Measurements from ENCODE around the gene TRIO. TPM values are rescaled to one million over a fixed set of nuclear protein-coding genes. Genes with fewer than 3 reads are reported as not detected.

The TRIO gene
- total RNA-seq, 4 donors from 2014 or later, result 290 to 370 (median 346) TPM

DNA sequence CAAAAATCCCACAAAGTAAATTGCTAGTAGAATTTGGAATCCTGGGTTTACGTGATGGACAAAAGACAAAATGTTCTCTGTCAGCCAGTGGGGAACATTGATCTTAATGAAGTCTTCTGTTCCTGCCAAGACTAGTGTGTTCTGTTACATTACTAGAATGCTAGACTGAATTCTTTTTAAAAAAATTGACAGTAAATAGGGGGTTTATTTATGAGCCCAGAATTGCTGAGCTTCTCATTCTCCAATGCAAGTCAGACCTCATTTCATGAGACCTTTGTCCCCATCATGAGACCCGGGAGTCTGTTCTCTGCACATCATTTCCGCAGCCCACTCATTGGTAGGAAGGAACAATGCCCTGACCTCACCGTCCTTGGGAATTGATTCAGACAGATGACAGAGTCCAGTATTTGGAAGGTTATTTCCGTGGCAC, 264.6 kb downstream of the TRIO start:
- DNase-seq (ENCODE audit: low spot score in 2 of 2), result peak in 1 of 2 donors; percentile 66
- H3K27me3 ChIP-seq, result no peaks in the 10 kb centered on the region
- TF ChIP-seq, protein P1, sequence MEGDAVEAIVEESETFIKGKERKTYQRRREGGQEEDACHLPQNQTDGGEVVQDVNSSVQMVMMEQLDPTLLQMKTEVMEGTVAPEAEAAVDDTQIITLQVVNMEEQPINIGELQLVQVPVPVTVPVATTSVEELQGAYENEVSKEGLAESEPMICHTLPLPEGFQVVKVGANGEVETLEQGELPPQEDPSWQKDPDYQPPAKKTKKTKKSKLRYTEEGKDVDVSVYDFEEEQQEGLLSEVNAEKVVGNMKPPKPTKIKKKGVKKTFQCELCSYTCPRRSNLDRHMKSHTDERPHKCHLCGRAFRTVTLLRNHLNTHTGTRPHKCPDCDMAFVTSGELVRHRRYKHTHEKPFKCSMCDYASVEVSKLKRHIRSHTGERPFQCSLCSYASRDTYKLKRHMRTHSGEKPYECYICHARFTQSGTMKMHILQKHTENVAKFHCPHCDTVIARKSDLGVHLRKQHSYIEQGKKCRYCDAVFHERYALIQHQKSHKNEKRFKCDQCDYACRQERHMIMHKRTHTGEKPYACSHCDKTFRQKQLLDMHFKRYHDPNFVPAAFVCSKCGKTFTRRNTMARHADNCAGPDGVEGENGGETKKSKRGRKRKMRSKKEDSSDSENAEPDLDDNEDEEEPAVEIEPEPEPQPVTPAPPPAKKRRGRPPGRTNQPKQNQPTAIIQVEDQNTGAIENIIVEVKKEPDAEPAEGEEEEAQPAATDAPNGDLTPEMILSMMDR (IDR thresholded peaks at IDR 0.05), result no peak
- TF ChIP-seq POLR2A (IDR thresholded peaks at IDR 0.05) (no peak), EP300 (IDR thresholded peaks at IDR 0.05) (peak; percentile 48 to 72)
- 27 to 35% methylated on average over 5 of the region's 5 CpGs for WGBS, 2 donors
- no peaks in the 10 kb centered on the region for H3K9me3 ChIP-seq
- H3K36me3 ChIP-seq, result peaks cover 0 to 55% (median 0%) of the 10 kb centered on the region in 3 donors
- no peak overlapping the region for H3K4me3 ChIP-seq
- peaks cover 0 to 53% (median 8%) of the 10 kb centered on the region in 4 donors for H3K4me1 ChIP-seq
- H3K27ac ChIP-seq, result peak overlapping the region; percentile 65 to 90 (median 76)

DNA sequence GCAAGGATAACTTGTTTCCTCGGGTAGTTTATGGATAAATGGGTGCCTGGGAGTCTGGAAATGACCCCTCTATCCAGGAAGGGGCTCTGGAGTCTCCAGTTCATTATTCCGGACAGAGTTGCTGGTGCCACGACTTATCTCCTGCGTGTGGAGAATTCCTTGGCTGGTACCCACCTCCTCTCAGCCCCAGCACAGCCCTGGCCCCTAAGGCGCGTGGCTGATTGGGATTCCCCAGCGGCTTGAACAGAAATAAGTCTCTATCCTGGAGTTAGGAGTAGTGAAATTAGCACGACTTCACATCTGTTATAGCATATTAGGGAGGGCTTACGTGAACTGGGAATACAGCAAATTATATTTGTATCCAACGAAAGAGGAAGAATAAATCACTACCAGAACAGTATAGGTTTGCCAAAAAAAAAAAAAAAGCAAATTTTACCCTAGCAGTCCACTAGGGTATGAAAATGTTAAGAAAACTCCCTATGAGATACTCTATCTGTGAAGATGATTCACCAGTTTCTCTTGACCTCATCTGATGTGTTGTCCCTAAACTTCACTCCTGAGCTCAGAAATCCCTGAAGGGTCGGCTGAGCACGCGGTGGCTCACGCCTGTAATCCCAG, 265.9 kb downstream of the TRIO start:
- Histone ChIP-seq H3K4me1 (peaks cover 0 to 53% (median 8%) of the 10 kb centered on the region in 4 donors), H3K4me3 (no peak overlapping the region), H3K27me3 (no peaks in the 10 kb centered on the region), H3K36me3 (peaks cover 0 to 64% (median 0%) of the 10 kb centered on the region in 3 donors), H3K27ac (peak overlapping the region; percentile 22 to 90 (median 76)), H3K9me3 (no peaks in the 10 kb centered on the region)
- TF ChIP-seq, protein P1 (IDR thresholded peaks at IDR 0.05), result peak in 2 of 5 experiments; percentile 16 to 28
- no peak for TF ChIP-seq POLR2A (IDR thresholded peaks at IDR 0.05)
- 72 to 84% methylated on average over 14 of the region's 14 CpGs for WGBS, 2 donors
- no peak for DNase-seq (ENCODE audit: low spot score in 2 of 2)

DNA sequence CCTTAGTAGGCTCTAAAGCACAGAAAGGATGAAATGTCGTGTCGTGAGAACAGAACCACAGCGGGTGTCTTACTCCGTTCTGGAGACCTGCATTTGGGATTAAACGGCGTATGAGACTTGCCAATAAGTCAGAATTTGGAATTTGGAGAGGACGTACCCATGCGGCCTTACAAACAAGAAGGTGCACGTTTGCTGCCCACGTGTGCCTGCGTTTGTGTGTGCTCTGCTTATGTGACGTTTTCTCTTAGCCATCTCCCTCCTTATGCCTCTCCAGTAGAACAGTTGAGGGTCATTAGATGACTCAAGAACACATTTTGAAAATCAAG, 266.9 kb downstream of the TRIO start:
- Histone ChIP-seq H3K4me3 (no peak overlapping the region), H3K27ac (peak overlapping the region; percentile 0 to 90 (median 64)), H3K27me3 (no peaks in the 10 kb centered on the region), H3K9me3 (no peaks in the 10 kb centered on the region), H3K4me1 (peaks cover 0 to 53% (median 8%) of the 10 kb centered on the region in 4 donors), H3K36me3 (peaks cover 0 to 74% (median 0%) of the 10 kb centered on the region in 3 donors)
- DNase-seq (ENCODE audit: low spot score in 2 of 2), result no peak
- TF ChIP-seq, protein P1 (IDR thresholded peaks at IDR 0.05), result no peak
- TF ChIP-seq EP300 (IDR thresholded peaks at IDR 0.05) (no peak), POLR2A (IDR thresholded peaks at IDR 0.05) (no peak)
- 74 to 77% methylated on average over 12 of the region's 12 CpGs for WGBS, 2 donors

DNA sequence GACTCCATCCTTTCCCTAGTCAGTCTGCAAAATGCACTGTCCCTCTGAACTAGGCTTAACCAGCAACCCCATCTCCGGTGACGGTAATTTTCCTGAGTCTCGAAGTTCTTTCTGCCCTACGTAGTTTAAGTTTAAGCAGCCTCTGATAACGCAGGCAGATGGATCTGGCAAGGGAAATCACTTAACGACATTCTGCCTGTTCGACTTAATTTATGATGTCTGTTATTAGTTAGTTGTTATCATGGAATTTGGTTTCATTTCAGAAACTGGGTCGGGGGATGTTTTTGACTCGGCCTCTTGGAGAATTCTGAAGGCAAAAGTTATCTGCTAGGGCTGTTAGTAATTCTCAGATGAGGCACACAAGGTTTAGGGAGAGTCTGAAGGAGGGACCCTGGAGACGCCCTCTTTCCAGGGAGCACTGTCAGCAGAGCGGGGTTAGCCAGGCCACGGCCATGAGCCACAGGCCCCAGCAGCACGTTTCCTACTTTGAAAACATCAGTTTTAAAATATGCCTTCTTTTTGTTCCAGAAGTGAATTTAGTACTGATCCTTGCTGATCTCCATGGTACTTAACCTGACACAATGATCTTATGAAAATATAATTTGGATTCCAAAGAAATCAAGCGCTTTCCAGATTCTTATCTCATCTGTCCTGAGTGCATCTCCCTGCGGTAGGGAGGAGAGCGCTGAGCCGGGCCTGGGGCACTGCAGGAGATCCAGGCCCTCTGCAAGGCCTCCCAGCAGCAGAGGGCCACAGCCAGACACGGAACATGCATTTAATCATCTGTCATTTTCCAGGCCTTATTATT, 267.5 kb downstream of the TRIO start:
- TF ChIP-seq, protein P1 (IDR thresholded peaks at IDR 0.05), result no peak
- TF ChIP-seq EP300 (IDR thresholded peaks at IDR 0.05), result peak in 1 of 2 donors; percentile 36
- H3K4me3 ChIP-seq, result no peak overlapping the region
- H3K4me1 ChIP-seq, result peaks cover 0 to 53% (median 8%) of the 10 kb centered on the region in 4 donors

DNA sequence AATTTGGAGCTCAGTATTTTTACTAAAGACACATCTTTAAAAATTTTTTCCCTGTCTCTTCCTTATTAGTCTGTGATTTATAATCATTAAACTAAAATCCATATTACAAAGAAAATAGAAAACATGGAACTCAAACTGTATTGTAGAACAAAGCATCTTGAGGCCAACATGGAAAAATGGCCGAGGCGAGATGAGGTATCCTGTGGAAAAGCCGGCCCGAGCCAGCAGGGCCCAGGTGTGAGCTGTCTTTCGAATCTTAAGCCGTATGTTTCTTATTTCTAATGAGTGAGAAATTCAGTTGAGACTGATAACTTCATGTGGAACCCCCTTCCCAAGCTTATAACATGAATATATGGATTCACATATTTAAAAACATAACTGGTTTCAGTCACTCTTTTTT, 268.1 kb downstream of the TRIO start:
- TF ChIP-seq POLR2A (IDR thresholded peaks at IDR 0.05), result no peak
- no peak for TF ChIP-seq EP300 (IDR thresholded peaks at IDR 0.05)
- TF ChIP-seq, protein P1 (IDR thresholded peaks at IDR 0.05), result no peak
- H3K9me3 ChIP-seq, result no peaks in the 10 kb centered on the region
- no peak for DNase-seq (ENCODE audit: low spot score in 2 of 2)
- 87 to 90% methylated on average over 6 of the region's 6 CpGs for WGBS, 2 donors
- no peak overlapping the region for H3K4me3 ChIP-seq
- H3K36me3 ChIP-seq, result peaks cover 0 to 72% (median 0%) of the 10 kb centered on the region in 3 donors
- peak overlapping the region; percentile 40 to 90 (median 67) for H3K27ac ChIP-seq
- no peaks in the 10 kb centered on the region for H3K27me3 ChIP-seq
- peaks cover 0 to 47% (median 8%) of the 10 kb centered on the region in 4 donors for H3K4me1 ChIP-seq

More for the DNA sequence above, 267.5 kb downstream of the TRIO start:
- no peaks in the 10 kb centered on the region for H3K9me3 ChIP-seq
- H3K27ac ChIP-seq, result peak overlapping the region; percentile 40 to 90 (median 67)
- H3K27me3 ChIP-seq, result no peaks in the 10 kb centered on the region
- no peak for DNase-seq (ENCODE audit: low spot score in 2 of 2)
- WGBS, 2 donors, result 56 to 63% methylated on average over 18 of the region's 18 CpGs
- peaks cover 0 to 74% (median 0%) of the 10 kb centered on the region in 3 donors for H3K36me3 ChIP-seq
